Smooth muscle cell of the pulmonary artery (primary cell): ENCODE measurements around the gene TESK2. TPM values are rescaled to one million over a fixed set of nuclear protein-coding genes. Genes with fewer than 3 reads are reported as not detected.

ENCODE experiments used
- total RNA-seq: library from RNA; depleted of rRNA; stranded (reverse); fragments of >200 nt; gene quantifications from 2 replicates; pipeline ENCODE4 v1.2.3, GENCODE V29; 2014

TESK2 gene
- total RNA-seq = 1.3 and 4.9 TPM in 2 replicates

GRCh38 chr1:45490626-45491486, at the start of gene TESK2:
Gene TESK2, minus strand, starts transcription at chr1:45491163. Its CDS starts 33,378 bp downstream, at chr1:45457785.

GRCh38 chr1:45521413-45522323, 30.7 kb upstream of the TESK2 start, which contains the start of gene PRDX1:
Gene PRDX1, minus strand, starts transcription at chr1:45521884. Its CDS starts 2,841 bp downstream, at chr1:45519043.

GRCh38 chr1:45339789-45340558, 151.0 kb downstream of the TESK2 start, which contains the start of the genes MUTYH and TOE1:
Gene MUTYH, minus strand, starts transcription at chr1:45340440. Its CDS starts 5,935 bp downstream, at chr1:45334505.
Gene TOE1, plus strand, starts transcription at chr1:45340170. Its CDS starts 83 bp downstream, at chr1:45340253.

GRCh38 chr1:45326627-45327623, 164.0 kb downstream of the TESK2 start, which contains the start of gene HPDL:
Gene HPDL, plus strand, starts transcription at chr1:45326895. Its CDS starts 254 bp downstream, at chr1:45327149.

Other genes with a start within 250 kb of the TESK2 start
- gene HPDL, start 164.3 kb downstream of the TESK2 start, total RNA-seq = 0.33 and 0.86 TPM in 2 replicates
- gene TOE1, start 151.0 kb downstream of the TESK2 start, total RNA-seq = 7.6 and 7.8 TPM in 2 replicates
- 8.7 and 12.1 TPM in 2 replicates for gene MUTYH, start 150.7 kb downstream of the TESK2 start, total RNA-seq
- 0.59 and 0.78 TPM in 2 replicates for gene CCDC163, start 8.9 kb upstream of the TESK2 start, total RNA-seq
- gene MMACHC, start 9.1 kb upstream of the TESK2 start, total RNA-seq = 2.9 and 3.3 TPM in 2 replicates
- gene PRDX1, start 30.7 kb upstream of the TESK2 start, total RNA-seq = 350 and 387 TPM in 2 replicates
- gene AKR1A1, start 59.7 kb upstream of the TESK2 start, total RNA-seq = 113 and 120 TPM in 2 replicates
- 15.3 and 23.1 TPM in 2 replicates for gene NASP, start 92.9 kb upstream of the TESK2 start, total RNA-seq
- gene CCDC17, start 132.9 kb upstream of the TESK2 start, total RNA-seq = 1.0 and 1.2 TPM in 2 replicates
- gene GPBP1L1, start 195.4 kb upstream of the TESK2 start, total RNA-seq = 72.1 and 80.4 TPM in 2 replicates
- 7.6 and 10.5 TPM in 2 replicates for gene TMEM69, start 197.0 kb upstream of the TESK2 start, total RNA-seq